WTC11 (cell line): ENCODE results near the gene PLD1. TPM values are rescaled to one million over a fixed set of nuclear protein-coding genes. Genes with fewer than 3 reads are reported as not detected.

Source experiments
- ATAC-seq: fragments of 200-7000 bp; cut with Tn5 transposase; 2 replicates; pipeline ENCODE4 v1.10.0; 2021; ENCODE audit warnings: mild to moderate bottlenecking, moderate library complexity
- CTCF ChIA-PET: fragments of 300-600 bp; sonication (Branson Sonifier 250); formaldehyde crosslinking; loops from one replicate; lab custom pipeline; 2021; ENCODE audit warnings: antibody characterized with exemption; lab: Charles Lee
- POLR2A ChIA-PET: fragments of 350-600 bp; sonication (Branson Sonifier 250); formaldehyde crosslinking; loops from one replicate; lab custom pipeline; 2021; ENCODE audit warnings: antibody characterized with exemption; lab: Charles Lee
- DNase-seq: peaks from one replicate; pipeline ENCODE4 v3.0.0; 2021; ENCODE audit warnings: low spot score
- H3K27ac Mint-ChIP-seq: 2 replicates; pipeline ENCODE4 v1.8.0; 2021; ENCODE audit warnings: mixed read lengths
- H3K27me3 Mint-ChIP-seq: 2 replicates; pipeline ENCODE4 v1.8.0; 2021; ENCODE audit warnings: low read depth, mild to moderate bottlenecking, moderate library complexity, mixed read lengths
- H3K36me3 Mint-ChIP-seq: 2 replicates; pipeline ENCODE4 v1.8.0; 2021; ENCODE audit warnings: mixed read lengths
- H3K4me1 Mint-ChIP-seq: 2 replicates; pipeline ENCODE4 v1.8.0; 2022; ENCODE audit warnings: mixed read lengths
- H3K4me3 Mint-ChIP-seq: 2 replicates; pipeline ENCODE4 v1.8.0; 2021; ENCODE audit warnings: mild to moderate bottlenecking, moderate library complexity, mixed read lengths
- H3K9me3 Mint-ChIP-seq: 2 replicates; pipeline ENCODE4 v1.8.0; 2021; ENCODE audit warnings: mixed read lengths
- CREM ChIP-seq: sonication (generic); formaldehyde crosslinking; IDR thresholded peaks from 2 replicates; pipeline ENCODE4 v1.8.1; 2022; ENCODE audit warnings: mild to moderate bottlenecking, missing genetic modification reagents, moderate library complexity
- ESRRA ChIP-seq: sonication (generic); formaldehyde crosslinking; IDR thresholded peaks from 2 replicates; pipeline ENCODE4 v1.8.1; 2022; ENCODE audit warnings: mild to moderate bottlenecking, missing genetic modification reagents, borderline replicate concordance
- ETV6 ChIP-seq: sonication (generic); formaldehyde crosslinking; IDR thresholded peaks from 2 replicates; pipeline ENCODE4 v1.8.1; 2022; ENCODE audit warnings: mild to moderate bottlenecking, missing genetic modification reagents
- FOXJ3 ChIP-seq: sonication (generic); formaldehyde crosslinking; IDR thresholded peaks from 2 replicates; pipeline ENCODE4 v1.9.0; 2021; ENCODE audit warnings: missing genetic modification reagents, mild to moderate bottlenecking, borderline replicate concordance
- GRHL2 ChIP-seq: fragments of 250-450 bp; sonication (Bioruptor Pico); IDR thresholded peaks from 2 replicates; pipeline ENCODE4 v1.8.0; 2022; ENCODE audit warnings: mild to moderate bottlenecking, moderate library complexity; ENCODE audit not compliant: insufficient replicate concordance, severe bottlenecking
- GTF2I ChIP-seq: fragments of 250-450 bp; sonication (Bioruptor Pico); conservative IDR thresholded peaks from 2 replicates; pipeline ENCODE4 v1.4.0; 2021; ENCODE audit warnings: mild to moderate bottlenecking
- NR3C1 ChIP-seq: sonication (generic); formaldehyde crosslinking; conservative IDR thresholded peaks from 2 replicates; pipeline ENCODE4 v1.8.1; 2023; ENCODE audit warnings: low read depth, mild to moderate bottlenecking, missing genetic modification reagents
- SMAD3 ChIP-seq: sonication (generic); formaldehyde crosslinking; IDR thresholded peaks from 2 replicates; pipeline ENCODE4 v1.8.0; 2022; ENCODE audit warnings: missing genetic modification reagents, mild to moderate bottlenecking, borderline replicate concordance
- SMAD4 ChIP-seq: sonication (generic); formaldehyde crosslinking; IDR thresholded peaks from 2 replicates; pipeline ENCODE4 v1.8.0; 2022; ENCODE audit warnings: mild to moderate bottlenecking, missing genetic modification reagents
- TP53 ChIP-seq: sonication (generic); formaldehyde crosslinking; IDR thresholded peaks from 2 replicates; pipeline ENCODE4 v1.8.1; 2023; ENCODE audit warnings: mild to moderate bottlenecking, missing genetic modification reagents
- ZNF121 ChIP-seq: sonication (generic); formaldehyde crosslinking; IDR thresholded peaks from 2 replicates; pipeline ENCODE4 v1.8.0; 2023; ENCODE audit warnings: missing genetic modification reagents
- ZNF396 ChIP-seq: fragments of 250-450 bp; sonication (Bioruptor Pico); IDR thresholded peaks from 2 replicates; pipeline ENCODE4 v1.8.0; 2021; ENCODE audit warnings: mild to moderate bottlenecking, moderate library complexity, borderline replicate concordance
- ZNF423 ChIP-seq: fragments of 250-450 bp; sonication (Bioruptor Pico); IDR thresholded peaks from 2 replicates; pipeline ENCODE4 v2.1.2; 2022; ENCODE audit warnings: mild to moderate bottlenecking, moderate library complexity
- total RNA-seq: library from RNA; stranded (reverse); gene quantifications from 3 replicates; pipeline ENCODE4 v1.2.3, GENCODE V29; 2021
- TF ChIP-seq, protein P1 (sequence below): fragments of 250-450 bp; sonication (Bioruptor Pico); IDR thresholded peaks from 2 replicates; pipeline ENCODE4 v1.9.0; 2021; ENCODE audit warnings: mild to moderate bottlenecking, borderline replicate concordance
- TF ChIP-seq, protein P2 (sequence below): sonication (generic); formaldehyde crosslinking; IDR thresholded peaks from 2 replicates; pipeline ENCODE4 v1.8.1; 2022; ENCODE audit warnings: low read depth, missing genetic modification reagents, borderline replicate concordance
- TF ChIP-seq, protein P3 (sequence below): sonication (generic); formaldehyde crosslinking; IDR thresholded peaks from 2 replicates; pipeline ENCODE4 v1.8.0; 2022; ENCODE audit warnings: mild to moderate bottlenecking, missing genetic modification reagents
- TF ChIP-seq, protein P4 (sequence below): fragments of 250-450 bp; sonication (Bioruptor Pico); IDR thresholded peaks from 2 replicates; pipeline ENCODE4 v1.9.0; 2021; ENCODE audit warnings: moderate library complexity, mild to moderate bottlenecking, inconsistent platforms, borderline replicate concordance
- TF ChIP-seq, protein P5 (sequence below): sonication (generic); formaldehyde crosslinking; IDR thresholded peaks from 2 replicates; pipeline ENCODE4 v1.8.0; 2022; ENCODE audit warnings: mild to moderate bottlenecking, missing genetic modification reagents

PLD1 gene
- total RNA-seq, 1 experiment from 2014 or later: 4.0 TPM

DNA sequence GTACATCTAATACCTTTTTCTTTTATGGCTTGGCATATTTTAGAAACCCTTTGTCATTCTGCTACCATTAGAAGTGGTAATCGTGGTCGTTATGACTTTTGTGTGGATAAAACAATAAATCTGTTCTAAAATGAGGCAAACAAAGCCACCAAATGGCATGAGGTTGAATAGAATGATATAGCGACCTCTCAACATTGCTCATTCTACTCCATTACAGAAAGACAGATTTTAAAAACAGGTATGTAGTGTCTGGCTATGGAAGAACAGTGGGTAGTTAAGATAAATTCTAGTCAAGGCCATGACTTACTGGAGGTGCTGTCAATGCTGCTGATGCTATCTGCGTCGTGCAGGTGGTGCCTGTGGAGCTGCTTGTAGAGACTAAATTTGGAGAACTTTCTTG lies 123.2 kb downstream of the PLD1 start (continued):
- TF ChIP-seq ZNF396 (CRISPR knock-in tag): no peak
- TF ChIP-seq ESRRA (CRISPR knock-in tag): no peak
- no peak for TF ChIP-seq GRHL2 (CRISPR knock-in tag)
- TF ChIP-seq, protein P1, sequence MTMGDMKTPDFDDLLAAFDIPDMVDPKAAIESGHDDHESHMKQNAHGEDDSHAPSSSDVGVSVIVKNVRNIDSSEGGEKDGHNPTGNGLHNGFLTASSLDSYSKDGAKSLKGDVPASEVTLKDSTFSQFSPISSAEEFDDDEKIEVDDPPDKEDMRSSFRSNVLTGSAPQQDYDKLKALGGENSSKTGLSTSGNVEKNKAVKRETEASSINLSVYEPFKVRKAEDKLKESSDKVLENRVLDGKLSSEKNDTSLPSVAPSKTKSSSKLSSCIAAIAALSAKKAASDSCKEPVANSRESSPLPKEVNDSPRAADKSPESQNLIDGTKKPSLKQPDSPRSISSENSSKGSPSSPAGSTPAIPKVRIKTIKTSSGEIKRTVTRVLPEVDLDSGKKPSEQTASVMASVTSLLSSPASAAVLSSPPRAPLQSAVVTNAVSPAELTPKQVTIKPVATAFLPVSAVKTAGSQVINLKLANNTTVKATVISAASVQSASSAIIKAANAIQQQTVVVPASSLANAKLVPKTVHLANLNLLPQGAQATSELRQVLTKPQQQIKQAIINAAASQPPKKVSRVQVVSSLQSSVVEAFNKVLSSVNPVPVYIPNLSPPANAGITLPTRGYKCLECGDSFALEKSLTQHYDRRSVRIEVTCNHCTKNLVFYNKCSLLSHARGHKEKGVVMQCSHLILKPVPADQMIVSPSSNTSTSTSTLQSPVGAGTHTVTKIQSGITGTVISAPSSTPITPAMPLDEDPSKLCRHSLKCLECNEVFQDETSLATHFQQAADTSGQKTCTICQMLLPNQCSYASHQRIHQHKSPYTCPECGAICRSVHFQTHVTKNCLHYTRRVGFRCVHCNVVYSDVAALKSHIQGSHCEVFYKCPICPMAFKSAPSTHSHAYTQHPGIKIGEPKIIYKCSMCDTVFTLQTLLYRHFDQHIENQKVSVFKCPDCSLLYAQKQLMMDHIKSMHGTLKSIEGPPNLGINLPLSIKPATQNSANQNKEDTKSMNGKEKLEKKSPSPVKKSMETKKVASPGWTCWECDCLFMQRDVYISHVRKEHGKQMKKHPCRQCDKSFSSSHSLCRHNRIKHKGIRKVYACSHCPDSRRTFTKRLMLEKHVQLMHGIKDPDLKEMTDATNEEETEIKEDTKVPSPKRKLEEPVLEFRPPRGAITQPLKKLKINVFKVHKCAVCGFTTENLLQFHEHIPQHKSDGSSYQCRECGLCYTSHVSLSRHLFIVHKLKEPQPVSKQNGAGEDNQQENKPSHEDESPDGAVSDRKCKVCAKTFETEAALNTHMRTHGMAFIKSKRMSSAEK: no peak
- TF ChIP-seq GTF2I: no peak
- no peak for TF ChIP-seq SMAD3
- TF ChIP-seq, protein P2, sequence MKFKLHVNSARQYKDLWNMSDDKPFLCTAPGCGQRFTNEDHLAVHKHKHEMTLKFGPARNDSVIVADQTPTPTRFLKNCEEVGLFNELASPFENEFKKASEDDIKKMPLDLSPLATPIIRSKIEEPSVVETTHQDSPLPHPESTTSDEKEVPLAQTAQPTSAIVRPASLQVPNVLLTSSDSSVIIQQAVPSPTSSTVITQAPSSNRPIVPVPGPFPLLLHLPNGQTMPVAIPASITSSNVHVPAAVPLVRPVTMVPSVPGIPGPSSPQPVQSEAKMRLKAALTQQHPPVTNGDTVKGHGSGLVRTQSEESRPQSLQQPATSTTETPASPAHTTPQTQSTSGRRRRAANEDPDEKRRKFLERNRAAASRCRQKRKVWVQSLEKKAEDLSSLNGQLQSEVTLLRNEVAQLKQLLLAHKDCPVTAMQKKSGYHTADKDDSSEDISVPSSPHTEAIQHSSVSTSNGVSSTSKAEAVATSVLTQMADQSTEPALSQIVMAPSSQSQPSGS (CRISPR knock-in tag): no peak
- TF ChIP-seq TP53 (CRISPR knock-in tag): no peak
- no peak for TF ChIP-seq FOXJ3

DNA sequence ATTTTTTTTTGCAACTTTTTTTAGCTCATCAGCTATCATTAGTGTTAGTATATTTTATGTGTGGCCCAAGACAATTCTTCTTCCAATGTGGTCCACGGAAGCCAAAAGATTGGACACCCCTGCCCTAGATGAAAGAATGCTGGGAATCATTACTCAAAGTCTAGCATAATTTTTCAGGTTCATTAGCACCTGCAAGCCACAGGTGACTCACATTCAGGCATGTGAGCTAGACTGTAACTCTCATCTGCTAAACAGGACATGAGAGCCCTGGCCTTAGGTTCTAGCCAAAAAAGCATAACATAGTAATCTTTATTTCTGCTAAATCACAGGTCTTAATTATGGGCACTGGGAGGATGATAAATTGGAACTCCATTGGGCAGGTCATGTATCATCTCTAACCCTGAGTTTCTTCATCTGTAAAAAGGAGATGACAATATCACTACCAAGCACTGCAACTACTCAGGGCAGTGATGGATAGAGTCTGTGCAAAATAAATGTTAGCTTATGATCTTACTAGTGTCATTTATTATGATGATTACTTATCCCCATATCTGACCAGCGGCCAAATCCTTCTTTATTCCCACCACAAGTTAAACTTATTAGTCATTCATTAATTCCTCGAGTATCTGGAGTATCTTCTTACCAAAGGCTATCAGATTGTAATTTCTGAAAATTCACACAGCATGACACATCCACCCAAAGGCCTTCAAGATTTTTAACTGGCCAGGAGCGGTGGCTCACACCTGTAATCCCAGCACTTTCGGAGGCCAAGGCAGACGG lies 125.0 kb downstream of the PLD1 start:
- Mint-ChIP-seq H3K27ac (no peak overlapping the region), H3K4me1 (no peaks in the 10 kb centered on the region), H3K9me3 (no peaks in the 10 kb centered on the region), H3K27me3 (no peaks in the 10 kb centered on the region; the same call in 1 of the 2 replicates), H3K36me3 (no peaks in the 10 kb centered on the region), H3K4me3 (no peak overlapping the region)
- no peak for DNase-seq
- no peak for ATAC-seq
- no peak for TF ChIP-seq ZNF423 (CRISPR knock-in tag)
- TF ChIP-seq, protein P3, sequence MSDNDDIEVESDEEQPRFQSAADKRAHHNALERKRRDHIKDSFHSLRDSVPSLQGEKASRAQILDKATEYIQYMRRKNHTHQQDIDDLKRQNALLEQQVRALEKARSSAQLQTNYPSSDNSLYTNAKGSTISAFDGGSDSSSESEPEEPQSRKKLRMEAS (CRISPR knock-in tag): no peak
- TF ChIP-seq, protein P4, sequence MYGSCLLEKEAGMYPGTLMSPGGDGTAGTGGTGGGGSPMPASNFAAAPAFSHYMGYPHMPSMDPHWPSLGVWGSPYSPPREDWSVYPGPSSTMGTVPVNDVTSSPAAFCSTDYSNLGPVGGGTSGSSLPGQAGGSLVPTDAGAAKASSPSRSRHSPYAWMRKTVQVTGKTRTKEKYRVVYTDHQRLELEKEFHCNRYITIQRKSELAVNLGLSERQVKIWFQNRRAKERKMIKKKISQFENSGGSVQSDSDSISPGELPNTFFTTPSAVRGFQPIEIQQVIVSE (CRISPR knock-in tag): no peak
- TF ChIP-seq ZNF121: no peak
- no peak for TF ChIP-seq SMAD4 (CRISPR knock-in tag)
- TF ChIP-seq, protein P5, sequence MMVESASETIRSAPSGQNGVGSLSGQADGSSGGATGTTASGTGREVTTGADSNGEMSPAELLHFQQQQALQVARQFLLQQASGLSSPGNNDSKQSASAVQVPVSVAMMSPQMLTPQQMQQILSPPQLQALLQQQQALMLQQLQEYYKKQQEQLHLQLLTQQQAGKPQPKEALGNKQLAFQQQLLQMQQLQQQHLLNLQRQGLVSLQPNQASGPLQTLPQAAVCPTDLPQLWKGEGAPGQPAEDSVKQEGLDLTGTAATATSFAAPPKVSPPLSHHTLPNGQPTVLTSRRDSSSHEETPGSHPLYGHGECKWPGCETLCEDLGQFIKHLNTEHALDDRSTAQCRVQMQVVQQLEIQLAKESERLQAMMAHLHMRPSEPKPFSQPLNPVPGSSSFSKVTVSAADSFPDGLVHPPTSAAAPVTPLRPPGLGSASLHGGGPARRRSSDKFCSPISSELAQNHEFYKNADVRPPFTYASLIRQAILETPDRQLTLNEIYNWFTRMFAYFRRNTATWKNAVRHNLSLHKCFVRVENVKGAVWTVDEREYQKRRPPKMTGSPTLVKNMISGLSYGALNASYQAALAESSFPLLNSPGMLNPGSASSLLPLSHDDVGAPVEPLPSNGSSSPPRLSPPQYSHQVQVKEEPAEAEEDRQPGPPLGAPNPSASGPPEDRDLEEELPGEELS: no peak
- TF ChIP-seq NR3C1 (CRISPR knock-in tag): no peak
- TF ChIP-seq CREM (CRISPR knock-in tag): no peak
- TF ChIP-seq ETV6 (CRISPR knock-in tag): no peak
- POLR2A ChIA-PET: no interaction called here
- CTCF ChIA-PET: interaction anchor here (1.0 kb wide), 1 partner anchor 724 kb away, joined by 4 read pairs; no protein-coding TSS in a partner anchor
